Astrocyte (in vitro differentiated cells and primary cell): ENCODE data around the gene ESRRG. TPM values are rescaled to one million over a fixed set of nuclear protein-coding genes. Genes with fewer than 3 reads are reported as not detected.

ENCODE experiments used
- DNase-seq: peaks from one replicate; pipeline ENCODE4 v3.0.0-alpha.2; 2010; ENCODE audit warnings: low read depth
- FAIRE-seq: peaks from 2 replicates; lab custom pipeline; 2011; peaks lifted over from hg19 to GRCh38; lab: Jason Lieb, UNC
- H2AFZ ChIP-seq: 2 replicates; pipeline ENCODE4 v1.6.0; 2012; ENCODE audit warnings: low read depth, low read length, inconsistent platforms
- H3K27ac ChIP-seq: 2 replicates; pipeline ENCODE4 v1.5.1; 2011; ENCODE audit warnings: low read depth, low read length, inconsistent platforms
- H3K27me3 ChIP-seq: 2 replicates; pipeline ENCODE4 v1.6.0; 2011; ENCODE audit warnings: low read length, inconsistent platforms; ENCODE audit not compliant: insufficient read depth
- H3K36me3 ChIP-seq: 2 replicates; pipeline ENCODE4 v1.5.1; 2011; ENCODE audit warnings: low read length, inconsistent platforms; ENCODE audit not compliant: insufficient read depth
- H3K4me1 ChIP-seq: 2 replicates; pipeline ENCODE4 v1.5.1; 2011; ENCODE audit warnings: low read length, inconsistent platforms; ENCODE audit not compliant: insufficient read depth
- H3K4me2 ChIP-seq: 2 replicates; pipeline ENCODE4 v1.6.0; 2012; ENCODE audit warnings: low read length, inconsistent platforms
- H3K4me3 ChIP-seq: 2 replicates; pipeline ENCODE4 v1.5.1; 2011; ENCODE audit warnings: low read depth, mild to moderate bottlenecking, low read length, inconsistent platforms; ENCODE audit not compliant: insufficient read depth
- H3K79me2 ChIP-seq: 2 replicates; pipeline ENCODE4 v1.6.0; 2012; ENCODE audit warnings: mild to moderate bottlenecking, low read length, inconsistent platforms; ENCODE audit not compliant: insufficient read depth
- H3K9ac ChIP-seq: 2 replicates; pipeline ENCODE4 v1.6.0; 2012; ENCODE audit warnings: mild to moderate bottlenecking, low read length, inconsistent platforms
- H3K9me3 ChIP-seq: 2 replicates; pipeline ENCODE4 v1.5.1; 2012; ENCODE audit warnings: low read depth, mild to moderate bottlenecking, low read length, inconsistent platforms; ENCODE audit not compliant: insufficient read depth
- H4K20me1 ChIP-seq: 2 replicates; pipeline ENCODE4 v1.6.0; 2012; ENCODE audit warnings: low read length, inconsistent platforms; ENCODE audit not compliant: insufficient read depth
- H3K27ac Mint-ChIP-seq: one replicate; pipeline ENCODE4 v1.8.0; 2021; ENCODE audit warnings: mild to moderate bottlenecking, mixed read lengths; ENCODE audit not compliant: unreplicated experiment
- H3K27me3 Mint-ChIP-seq: one replicate; pipeline ENCODE4 v1.8.0; 2021; ENCODE audit warnings: low read depth, mixed read lengths; ENCODE audit not compliant: unreplicated experiment
- H3K36me3 Mint-ChIP-seq: one replicate; pipeline ENCODE4 v1.8.0; 2021; ENCODE audit warnings: low read depth, mixed read lengths; ENCODE audit not compliant: unreplicated experiment
- H3K4me1 Mint-ChIP-seq: one replicate; pipeline ENCODE4 v1.8.0; 2021; ENCODE audit warnings: low read depth, mixed read lengths; ENCODE audit not compliant: unreplicated experiment
- H3K4me3 Mint-ChIP-seq: one replicate; pipeline ENCODE4 v1.8.0; 2021; ENCODE audit warnings: mild to moderate bottlenecking, moderate library complexity, mixed read lengths; ENCODE audit not compliant: unreplicated experiment
- H3K9me3 Mint-ChIP-seq: one replicate; pipeline ENCODE4 v1.8.0; 2021; ENCODE audit warnings: mild to moderate bottlenecking, mixed read lengths; ENCODE audit not compliant: unreplicated experiment
- EZH2 ChIP-seq: IDR thresholded peaks from 2 replicates; pipeline ENCODE4 v1.6.1; 2012; ENCODE audit warnings: mild to moderate bottlenecking, low read length, inconsistent platforms; ENCODE audit not compliant: insufficient read depth
- total RNA-seq: library from RNA; stranded (reverse); gene quantifications from 2 replicates; pipeline ENCODE4 v1.2.1, GENCODE V29; 2021
- TF ChIP-seq, protein P1 (sequence below): IDR thresholded peaks from 2 replicates; pipeline ENCODE4 v1.5.1; 2011; ENCODE audit warnings: low read depth, mild to moderate bottlenecking, inconsistent platforms, low read length, moderate library complexity; ENCODE audit not compliant: insufficient read depth

ESRRG gene
- total RNA-seq, 1 donor from 2014 or later, result 0.79 TPM

DNA sequence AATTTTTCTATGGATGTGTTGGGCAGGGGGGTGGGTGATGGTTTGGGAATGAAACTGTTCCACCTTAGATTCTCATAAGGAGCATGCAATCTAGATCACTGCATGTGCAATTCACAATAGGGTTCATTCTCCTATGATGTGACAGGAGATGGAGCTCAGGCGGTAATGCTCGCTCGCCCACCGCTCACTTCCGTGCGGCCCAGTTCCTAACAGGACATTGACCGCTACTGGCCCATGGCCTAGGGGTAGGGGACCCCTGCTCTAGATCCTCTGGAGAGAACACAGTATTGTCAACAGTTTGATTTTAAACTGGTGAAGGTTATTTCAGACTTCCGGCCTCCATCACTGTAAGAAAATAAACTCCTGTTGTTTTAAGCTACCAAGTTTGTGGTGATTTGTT is 245.0 kb downstream of the ESRRG start:
- Histone ChIP-seq H3K27me3 (no peaks in the 10 kb centered on the region), H3K4me1 (no peaks in the 10 kb centered on the region), H3K4me2 (no peak overlapping the region), H3K9me3 (no peaks in the 10 kb centered on the region), H3K9ac (no peak overlapping the region), H3K27ac (no peak overlapping the region), H2AFZ (no peak overlapping the region), H4K20me1 (no peaks in the 10 kb centered on the region), H3K36me3 (no peaks in the 10 kb centered on the region), H3K4me3 (no peak overlapping the region), H3K79me2 (no peaks in the 10 kb centered on the region)
- H3K9me3 Mint-ChIP-seq, result no peaks in the 10 kb centered on the region
- H3K27me3 Mint-ChIP-seq, result peaks cover 2% of the 10 kb centered on the region
- no peaks in the 10 kb centered on the region for H3K36me3 Mint-ChIP-seq
- no peak overlapping the region for H3K27ac Mint-ChIP-seq
- FAIRE-seq (no peak), DNase-seq (no peak)
- no peak for TF ChIP-seq EZH2
- TF ChIP-seq, protein P1, sequence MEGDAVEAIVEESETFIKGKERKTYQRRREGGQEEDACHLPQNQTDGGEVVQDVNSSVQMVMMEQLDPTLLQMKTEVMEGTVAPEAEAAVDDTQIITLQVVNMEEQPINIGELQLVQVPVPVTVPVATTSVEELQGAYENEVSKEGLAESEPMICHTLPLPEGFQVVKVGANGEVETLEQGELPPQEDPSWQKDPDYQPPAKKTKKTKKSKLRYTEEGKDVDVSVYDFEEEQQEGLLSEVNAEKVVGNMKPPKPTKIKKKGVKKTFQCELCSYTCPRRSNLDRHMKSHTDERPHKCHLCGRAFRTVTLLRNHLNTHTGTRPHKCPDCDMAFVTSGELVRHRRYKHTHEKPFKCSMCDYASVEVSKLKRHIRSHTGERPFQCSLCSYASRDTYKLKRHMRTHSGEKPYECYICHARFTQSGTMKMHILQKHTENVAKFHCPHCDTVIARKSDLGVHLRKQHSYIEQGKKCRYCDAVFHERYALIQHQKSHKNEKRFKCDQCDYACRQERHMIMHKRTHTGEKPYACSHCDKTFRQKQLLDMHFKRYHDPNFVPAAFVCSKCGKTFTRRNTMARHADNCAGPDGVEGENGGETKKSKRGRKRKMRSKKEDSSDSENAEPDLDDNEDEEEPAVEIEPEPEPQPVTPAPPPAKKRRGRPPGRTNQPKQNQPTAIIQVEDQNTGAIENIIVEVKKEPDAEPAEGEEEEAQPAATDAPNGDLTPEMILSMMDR, result no peak
- no peak overlapping the region for H3K4me3 Mint-ChIP-seq
- H3K4me1 Mint-ChIP-seq, result no peaks in the 10 kb centered on the region

DNA sequence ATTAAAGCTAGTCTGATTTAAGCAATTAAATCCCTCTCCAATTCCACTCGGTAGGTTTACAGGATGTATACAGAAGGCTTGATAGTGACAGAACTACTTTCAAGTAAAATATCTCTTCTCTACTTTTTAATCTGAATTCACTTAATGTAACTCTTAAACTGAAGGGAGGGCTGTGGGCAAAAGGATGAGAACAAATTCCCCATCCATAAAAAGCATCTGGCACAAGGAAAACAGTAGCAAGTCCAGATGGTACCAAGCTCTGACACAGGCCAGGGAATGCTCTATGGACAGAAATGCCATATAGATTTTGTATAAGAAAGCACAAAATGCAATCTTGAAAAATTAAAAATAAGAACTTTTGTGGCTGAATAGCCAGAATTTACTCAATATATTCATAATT is 246.9 kb downstream of the ESRRG start:
- TF ChIP-seq, protein P1, result no peak
- TF ChIP-seq EZH2, result no peak
- no peak overlapping the region for H2AFZ ChIP-seq
- no peaks in the 10 kb centered on the region for H3K4me1 ChIP-seq
- H3K27ac ChIP-seq, result no peak overlapping the region
- H3K4me3 Mint-ChIP-seq, result no peak overlapping the region
- DNase-seq (no peak), FAIRE-seq (no peak)
- H3K27me3 ChIP-seq, result no peaks in the 10 kb centered on the region
- no peaks in the 10 kb centered on the region for H3K9me3 ChIP-seq
- no peaks in the 10 kb centered on the region for H3K79me2 ChIP-seq
- H3K36me3 Mint-ChIP-seq, result no peaks in the 10 kb centered on the region
- no peak overlapping the region for H3K27ac Mint-ChIP-seq
- H3K9ac ChIP-seq, result no peak overlapping the region
- H4K20me1 ChIP-seq, result no peaks in the 10 kb centered on the region
- H3K4me3 ChIP-seq, result no peak overlapping the region
- H3K4me1 Mint-ChIP-seq, result no peaks in the 10 kb centered on the region
- no peaks in the 10 kb centered on the region for H3K27me3 Mint-ChIP-seq
- H3K36me3 ChIP-seq, result no peaks in the 10 kb centered on the region
- H3K4me2 ChIP-seq, result no peak overlapping the region
- H3K9me3 Mint-ChIP-seq, result no peaks in the 10 kb centered on the region

DNA sequence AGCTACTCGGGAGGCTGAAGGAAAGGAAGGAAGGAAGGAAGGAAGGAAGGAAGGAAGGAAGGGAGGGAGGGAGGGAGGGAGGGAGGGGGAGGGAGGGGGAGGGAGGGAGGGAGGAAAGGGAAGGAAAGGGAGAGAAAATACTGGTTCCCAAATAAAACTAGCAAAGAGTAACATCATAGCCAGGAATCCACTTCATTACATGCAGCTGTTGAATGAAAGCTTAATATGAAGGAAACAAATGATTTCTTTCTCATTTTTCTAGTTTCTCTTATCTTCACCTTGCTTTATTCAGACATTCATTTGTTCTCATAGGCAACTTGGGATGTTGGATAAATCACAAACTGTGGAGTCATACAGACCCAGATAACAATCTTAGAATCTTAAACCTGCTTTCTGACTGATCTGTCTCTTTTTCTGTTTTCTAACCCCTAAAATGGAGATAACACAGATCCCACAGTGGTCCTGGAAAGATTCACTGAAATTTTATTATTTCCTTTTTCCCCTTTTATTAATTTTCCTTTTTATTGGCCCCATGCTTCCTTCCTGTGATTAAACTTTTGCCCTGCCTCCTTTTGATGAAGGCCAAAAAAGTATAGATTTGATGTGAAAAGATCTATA is 247.5 kb downstream of the ESRRG start:
- Histone ChIP-seq H3K4me1 (no peaks in the 10 kb centered on the region), H3K79me2 (no peaks in the 10 kb centered on the region), H3K9ac (no peak overlapping the region), H3K27me3 (no peaks in the 10 kb centered on the region), H2AFZ (no peak overlapping the region), H4K20me1 (no peaks in the 10 kb centered on the region), H3K9me3 (no peaks in the 10 kb centered on the region), H3K36me3 (no peaks in the 10 kb centered on the region), H3K4me3 (no peak overlapping the region), H3K4me2 (no peak overlapping the region), H3K27ac (no peak overlapping the region)
- Mint-ChIP-seq H3K4me3 (no peak overlapping the region), H3K4me1 (no peaks in the 10 kb centered on the region), H3K9me3 (no peaks in the 10 kb centered on the region), H3K36me3 (no peaks in the 10 kb centered on the region), H3K27ac (no peak overlapping the region), H3K27me3 (no peaks in the 10 kb centered on the region)
- no peak for DNase-seq
- TF ChIP-seq, protein P1, result no peak
- TF ChIP-seq EZH2, result no peak
- FAIRE-seq, result no peak
